HL-60/S4 treated with retinoic acid at 250 ng/mL for 4 days and 3 days (cell line): ENCODE data around the gene TOR1A.

Experiments
- in situ Hi-C: fragments of 300-500 bp; cut with MboI; formaldehyde crosslinking; loops from 2 replicates; pipeline ENCODE4 v1.7.0; 2022; ENCODE audit warnings: low sequenced_read_pairs

Gene TOR1A

GRCh38 chr9:129854588-129855110 lies 30.7 kb upstream of the TOR1A start:
- in situ Hi-C loops = loop anchor here (25.0 kb wide), 1 partner anchor 383 kb away; no protein-coding TSS in a partner anchor

- in situ Hi-C loops = loop anchor here (25.0 kb wide), 1 partner anchor 384 kb away; no protein-coding TSS in a partner anchor
Observed at GRCh38 chr9:129853614-129854013, 29.7 kb upstream of the TOR1A start.

GRCh38 chr9:129852579-129852978 lies 28.6 kb upstream of the TOR1A start:
- in situ Hi-C loops = loop anchor here (25.0 kb wide), 1 partner anchor 385 kb away; no protein-coding TSS in a partner anchor

- in situ Hi-C loops = loop anchor here (25.0 kb wide), 1 partner anchor 385 kb away; no protein-coding TSS in a partner anchor
Observed at GRCh38 chr9:129851821-129852220, 27.9 kb upstream of the TOR1A start.

GRCh38 chr9:129850821-129851550 lies 27.1 kb upstream of the TOR1A start:
- in situ Hi-C loops = loop anchor here (25.0 kb wide), 1 partner anchor 386 kb away; no protein-coding TSS in a partner anchor

- in situ Hi-C loops = loop anchor here (25.0 kb wide), 1 partner anchor 387 kb away; no protein-coding TSS in a partner anchor
Observed at GRCh38 chr9:129849901-129850300, 26.0 kb upstream of the TOR1A start.

GRCh38 chr9:129848712-129849441 lies 24.9 kb upstream of the TOR1A start:
- in situ Hi-C loops = no loop called here

GRCh38 chr9:129845373-129845772 lies 21.4 kb upstream of the TOR1A start:
- in situ Hi-C loops = no loop called here

- in situ Hi-C loops = no loop called here
Observed at GRCh38 chr9:129841071-129841470, 17.1 kb upstream of the TOR1A start.

- in situ Hi-C loops = no loop called here
Observed at GRCh38 chr9:129840034-129840433, 16.1 kb upstream of the TOR1A start.

- in situ Hi-C loops = no loop called here
Observed at GRCh38 chr9:129839324-129840023, 15.5 kb upstream of the TOR1A start.

GRCh38 chr9:129838707-129839259 lies 14.8 kb upstream of the TOR1A start:
- in situ Hi-C loops = no loop called here

- in situ Hi-C loops = no loop called here
Observed at GRCh38 chr9:129836311-129837007, 12.5 kb upstream of the TOR1A start.

GRCh38 chr9:129835860-129836223 lies 11.9 kb upstream of the TOR1A start:
- in situ Hi-C loops = no loop called here

GRCh38 chr9:129835128-129835859 lies 11.4 kb upstream of the TOR1A start, which contains the start of the genes C9orf78 and USP20:
Gene C9orf78, minus strand, starts transcription at chr9:129835275. Its CDS starts 54 bp downstream, at chr9:129835221.
Gene USP20, plus strand, starts transcription at chr9:129835458. Its CDS starts 17,098 bp downstream, at chr9:129852556.
- in situ Hi-C loops = no loop called here

GRCh38 chr9:129834489-129835127 lies 10.7 kb upstream of the TOR1A start:
- in situ Hi-C loops = no loop called here

GRCh38 chr9:129832982-129833381 lies 9.0 kb upstream of the TOR1A start:
- in situ Hi-C loops = no loop called here

- in situ Hi-C loops = no loop called here
Observed at GRCh38 chr9:129828969-129829368, 5.0 kb upstream of the TOR1A start.

- in situ Hi-C loops = no loop called here
Observed at GRCh38 chr9:129828051-129828450, 4.1 kb upstream of the TOR1A start.
